OCI-LY7 (cell line): ENCODE data around the gene KCNK5. TPM values are rescaled to one million over a fixed set of nuclear protein-coding genes. Genes with fewer than 3 reads are reported as not detected.

Experiments used
- BruUV-seq: library from RNA; stranded (reverse); fragments of 400-500 nt; replicated peaks from 2 replicates; lab custom pipeline; 2021; lab: Mats Ljungman, UMichigan
- CTCF ChIA-PET: fragments of 300-600 bp; sonication (Branson Sonifier 250); formaldehyde crosslinking; loops from one replicate; lab custom pipeline; 2022; ENCODE audit warnings: antibody characterized with exemption; ENCODE audit not compliant: unreplicated experiment; lab: Charles Lee
- POLR2A ChIA-PET: fragments of 300-600 bp; sonication (Branson Sonifier 250); formaldehyde crosslinking; loops from one replicate; lab custom pipeline; 2022; ENCODE audit warnings: antibody characterized with exemption; lab: Charles Lee
- DNase-seq: peaks from one replicate; pipeline ENCODE4 v3.0.0-alpha.2; 2015; ENCODE audit warnings: low spot score
- H2AFZ ChIP-seq: fragments of 200-600 bp; sonication (generic), shearing (Covaris generic); 2 replicates; pipeline ENCODE4 v1.6.1; 2014; ENCODE audit warnings: mild to moderate bottlenecking, antibody characterized with exemption, low read length, moderate library complexity
- H3K27ac ChIP-seq: fragments of 200-600 bp; sonication (generic); 2 replicates; pipeline ENCODE4 v1.5.1; 2014; ENCODE audit warnings: mixed run types, low read depth, mild to moderate bottlenecking, moderate library complexity, low read length, inconsistent platforms; ENCODE audit not compliant: poor library complexity, severe bottlenecking
- H3K36me3 ChIP-seq: fragments of 200-600 bp; sonication (generic); 2 replicates; pipeline ENCODE4 v1.6.1; 2014; ENCODE audit warnings: mild to moderate bottlenecking, antibody characterized with exemption, low read length, moderate library complexity, mixed read lengths; ENCODE audit not compliant: insufficient read depth
- H3K4me1 ChIP-seq: fragments of 200-600 bp; sonication (generic); 2 replicates; pipeline ENCODE4 v1.5.1; 2014; ENCODE audit warnings: mild to moderate bottlenecking, low read length; ENCODE audit not compliant: insufficient read depth, poor library complexity, severe bottlenecking
- H3K4me2 ChIP-seq: fragments of 200-600 bp; sonication (generic); 2 replicates; pipeline ENCODE4 v1.6.1; 2014; ENCODE audit warnings: mild to moderate bottlenecking, low read length
- H3K4me3 ChIP-seq: fragments of 200-600 bp; sonication (generic); 2 replicates; pipeline ENCODE4 v1.5.1; 2014; ENCODE audit warnings: mild to moderate bottlenecking, low read depth, low read length; ENCODE audit not compliant: poor library complexity, severe bottlenecking
- H3K79me2 ChIP-seq: fragments of 200-600 bp; sonication (generic); 2 replicates; pipeline ENCODE4 v1.6.1; 2016; ENCODE audit warnings: low read depth, mild to moderate bottlenecking, low read length, moderate library complexity, mixed read lengths; ENCODE audit not compliant: insufficient read depth
- H3K9me2 ChIP-seq: fragments of 200-600 bp; sonication (generic); 2 replicates; pipeline ENCODE4 v1.6.1; 2016; ENCODE audit warnings: mild to moderate bottlenecking, low read length, mixed read lengths; ENCODE audit not compliant: insufficient read depth
- H3K9me3 ChIP-seq: fragments of 200-600 bp; sonication (generic); 2 replicates; pipeline ENCODE4 v1.6.1; 2014; ENCODE audit warnings: mild to moderate bottlenecking, mixed run types, low read length, mixed read lengths
- H4K20me1 ChIP-seq: fragments of 200-600 bp; sonication (generic); 2 replicates; pipeline ENCODE4 v1.6.1; 2014; ENCODE audit warnings: mild to moderate bottlenecking, antibody characterized with exemption, low read length, moderate library complexity, mixed read lengths; ENCODE audit not compliant: insufficient read depth
- EZH2phosphoT487 ChIP-seq: fragments of 200-600 bp; sonication (generic); IDR thresholded peaks from 2 replicates; pipeline ENCODE4 v1.6.1; 2018; ENCODE audit warnings: low read depth, borderline replicate concordance, mild to moderate bottlenecking, mixed run types, antibody characterized with exemption, low read length, moderate library complexity, mixed read lengths
- intact Hi-C: fragments of 100-400 bp; cut with micrococcal nuclease; formaldehyde crosslinking; loops from one replicate; pipeline ENCODE4 v1.10.0; 2022; ENCODE audit not compliant: unreplicated experiment
- total RNA-seq, 2 experiments: library from RNA; depleted of rRNA in 1 of 2; stranded (reverse); fragments of >200 nt in 1 of 2; shearing (Covaris generic) in 1 of 2; gene quantifications; 2 replicates each; pipeline ENCODE4 v1.2.3, GENCODE V29; 2014 to 2022
- TF ChIP-seq, protein P1 (sequence below): fragments of 200-600 bp; sonication (generic); conservative IDR thresholded peaks from 2 replicates; pipeline ENCODE4 v1.5.1; 2014; ENCODE audit warnings: mild to moderate bottlenecking, antibody characterized with exemption, low read length, moderate library complexity, mixed read lengths

KCNK5 gene
- total RNA-seq, 2 experiments from 2014 or later, result not detected

DNA sequence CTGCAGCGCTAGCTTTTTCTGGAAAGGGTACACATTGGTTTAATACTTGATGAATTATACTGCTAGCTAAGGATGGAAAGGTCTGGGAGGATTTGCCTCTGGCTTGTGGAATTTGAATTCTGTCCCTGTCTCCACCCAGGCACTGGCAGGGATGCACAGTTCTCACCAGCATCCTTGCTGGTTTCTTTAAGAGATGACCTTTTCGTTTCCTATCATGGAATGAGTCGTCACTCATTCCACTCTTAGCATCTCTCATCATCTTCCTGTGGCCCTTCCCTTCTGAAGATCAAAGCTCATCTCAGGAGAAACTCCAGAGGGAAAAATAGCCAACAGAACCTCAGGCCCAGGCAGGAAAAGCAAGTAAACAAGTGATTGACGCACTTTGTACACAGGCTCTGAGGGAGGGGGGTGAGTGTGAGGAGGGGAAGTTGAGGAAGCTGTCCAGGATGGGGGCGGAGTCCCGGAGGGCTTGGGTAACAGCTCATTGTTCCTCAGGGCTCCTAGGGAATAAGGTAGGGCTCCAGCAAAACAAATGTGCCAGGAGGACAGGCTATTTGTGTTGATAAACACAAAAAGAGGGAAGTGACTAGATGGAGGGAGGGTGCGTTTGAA, 88.6 kb downstream of the KCNK5 start:
- BruUV-seq, result no TSS peak
- Histone ChIP-seq H3K36me3 (no peaks in the 10 kb centered on the region), H3K9me3 (no peaks in the 10 kb centered on the region), H2AFZ (no peak overlapping the region), H3K27ac (no peak overlapping the region), H3K4me2 (no peak overlapping the region), H3K4me1 (no peaks in the 10 kb centered on the region), H4K20me1 (no peaks in the 10 kb centered on the region), H3K79me2 (no peaks in the 10 kb centered on the region), H3K4me3 (no peak overlapping the region), H3K9me2 (no peaks in the 10 kb centered on the region)
- POLR2A ChIA-PET, result no interaction called here
- no peak for TF ChIP-seq EZH2phosphoT487
- TF ChIP-seq, protein P1, sequence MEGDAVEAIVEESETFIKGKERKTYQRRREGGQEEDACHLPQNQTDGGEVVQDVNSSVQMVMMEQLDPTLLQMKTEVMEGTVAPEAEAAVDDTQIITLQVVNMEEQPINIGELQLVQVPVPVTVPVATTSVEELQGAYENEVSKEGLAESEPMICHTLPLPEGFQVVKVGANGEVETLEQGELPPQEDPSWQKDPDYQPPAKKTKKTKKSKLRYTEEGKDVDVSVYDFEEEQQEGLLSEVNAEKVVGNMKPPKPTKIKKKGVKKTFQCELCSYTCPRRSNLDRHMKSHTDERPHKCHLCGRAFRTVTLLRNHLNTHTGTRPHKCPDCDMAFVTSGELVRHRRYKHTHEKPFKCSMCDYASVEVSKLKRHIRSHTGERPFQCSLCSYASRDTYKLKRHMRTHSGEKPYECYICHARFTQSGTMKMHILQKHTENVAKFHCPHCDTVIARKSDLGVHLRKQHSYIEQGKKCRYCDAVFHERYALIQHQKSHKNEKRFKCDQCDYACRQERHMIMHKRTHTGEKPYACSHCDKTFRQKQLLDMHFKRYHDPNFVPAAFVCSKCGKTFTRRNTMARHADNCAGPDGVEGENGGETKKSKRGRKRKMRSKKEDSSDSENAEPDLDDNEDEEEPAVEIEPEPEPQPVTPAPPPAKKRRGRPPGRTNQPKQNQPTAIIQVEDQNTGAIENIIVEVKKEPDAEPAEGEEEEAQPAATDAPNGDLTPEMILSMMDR, result no peak
- intact Hi-C loops, result no loop called here
- CTCF ChIA-PET, result no interaction called here
- DNase-seq, result no peak

Other genes with a start within 250 kb of the KCNK5 start
- not detected in 2 replicates for gene GLP1R, start 180.7 kb downstream of the KCNK5 start, total RNA-seq (2014; rRNA removed; shearing (Covaris generic))
- gene GLP1R, start 180.7 kb downstream of the KCNK5 start, total RNA-seq (2022), result not detected in 2 replicates
- 14.1 and 15.6 TPM in 2 replicates for gene SAYSD1, start 114.3 kb downstream of the KCNK5 start, total RNA-seq (2014; rRNA removed; shearing (Covaris generic))
- gene SAYSD1, start 114.3 kb downstream of the KCNK5 start, total RNA-seq (2022), result 10.7 and 11.7 TPM in 2 replicates
- gene KCNK17, start 84.9 kb upstream of the KCNK5 start, total RNA-seq (2014; rRNA removed; shearing (Covaris generic)), result not detected in 2 replicates
- not detected in 2 replicates for gene KCNK17, start 84.9 kb upstream of the KCNK5 start, total RNA-seq (2022)
- gene KCNK16, start 93.2 kb upstream of the KCNK5 start, total RNA-seq (2014; rRNA removed; shearing (Covaris generic)), result not detected in 2 replicates
- gene KCNK16, start 93.2 kb upstream of the KCNK5 start, total RNA-seq (2022), result not detected in 2 replicates